ENCODE measurements around the gene GALNT16.

DNA sequence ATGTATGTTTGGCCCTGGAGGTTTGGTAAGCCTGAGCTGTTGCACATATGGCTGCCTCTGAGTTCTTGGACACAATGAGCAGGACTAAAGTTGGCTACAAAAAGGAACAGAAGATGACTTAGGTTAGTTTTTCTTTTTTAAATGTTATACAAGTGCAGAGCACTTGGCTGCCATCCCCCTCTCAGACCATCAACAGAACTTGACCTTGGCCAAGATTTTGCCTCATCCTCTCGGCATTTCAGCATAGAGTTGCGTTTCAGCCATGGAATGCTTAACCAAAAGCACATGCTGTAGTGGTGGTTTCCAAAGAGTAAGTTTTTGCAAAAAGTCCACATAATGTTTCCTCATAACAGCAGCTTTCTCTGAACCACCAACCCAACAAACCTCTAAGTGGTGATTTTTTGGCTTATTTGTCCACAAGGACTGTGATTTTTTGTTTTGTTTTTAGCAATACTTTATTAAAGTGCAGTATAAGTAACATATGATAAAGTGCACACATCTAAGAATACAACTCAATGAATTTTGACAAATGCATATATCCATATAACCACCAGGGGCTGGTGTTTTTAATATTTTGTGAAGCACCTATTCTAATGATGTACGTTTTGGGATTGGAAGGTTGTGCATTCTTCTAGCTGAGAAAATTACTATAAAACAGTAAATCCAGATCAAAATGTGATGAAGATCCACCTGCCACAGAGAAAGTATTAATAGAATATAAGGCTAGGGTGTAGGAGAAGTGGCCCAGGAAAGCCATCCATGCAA lies 12.1 kb upstream of the GALNT16 start:
- TF ChIP-seq CTCF (IDR thresholded peaks at IDR 0.05) (peak; percentile 14 to 40 (median 31)), POLR2A (IDR thresholded peaks at IDR 0.05) (no peak), EP300 (IDR thresholded peaks at IDR 0.05) (no peak)
